SK-N-SH (cell line): Measurements from ENCODE around the gene GOLGA3. TPM values are rescaled to one million over a fixed set of nuclear protein-coding genes. Genes with fewer than 3 reads are reported as not detected.

ENCODE experiments used
- CTCF ChIA-PET: fragments of 300-600, 350-600 bp; formaldehyde crosslinking; extraction: SDS; loops from one replicate; lab custom pipeline; 2021; lab: Yijun Ruan, JAX
- POLR2A ChIA-PET: fragments of 350-600 bp; sonication (Branson Sonifier 250); formaldehyde crosslinking; extraction: SDS; loops from one replicate; lab custom pipeline; 2020; ENCODE audit warnings: antibody characterized with exemption, inconsistent platforms; lab: Yijun Ruan, JAX
- DNase-seq: peaks from one replicate; pipeline ENCODE4 v3.0.0; 2012
- H2AFZ ChIP-seq: fragments of 200-600 bp; sonication (generic); 2 replicates; pipeline ENCODE4 v1.8.1; 2016; ENCODE audit warnings: antibody characterized with exemption, mild to moderate bottlenecking, low read depth
- H3F3A ChIP-seq: fragments of 200-600 bp; sonication (generic); replicated peaks from 2 replicates; pipeline ENCODE3; 2016; ENCODE audit warnings: antibody characterized with exemption, mild to moderate bottlenecking; ENCODE audit not compliant: insufficient read depth
- H3K27ac ChIP-seq, 2 experiments: fragments of 200-500 bp in 1 of 2; fragments of 200-600 bp in 1 of 2; sonication (Bioruptor generic) in 1 of 2; sonication (generic), shearing (Covaris generic) in 1 of 2; 2 replicates each; pipeline versions ENCODE4 v1.5.1 to v1.6.1; 2014 to 2016; ENCODE audit warnings: low read depth in 2 of 2, inconsistent platforms in 1 of 2, low read length in 1 of 2, mild to moderate bottlenecking in 1 of 2, mixed read lengths in 1 of 2
- H3K27me3 ChIP-seq: fragments of 200-600 bp; sonication (generic), shearing (Covaris generic); 2 replicates; pipeline ENCODE4 v1.6.1; 2016; ENCODE audit warnings: mixed run types; ENCODE audit not compliant: insufficient read depth
- H3K36me3 ChIP-seq, 2 experiments: fragments of 200-500 bp in 1 of 2; fragments of 200-600 bp in 1 of 2; sonication (Bioruptor generic) in 1 of 2; sonication (generic) in 1 of 2; replicated peaks in 1 of 2; 2 replicates each; pipeline versions ENCODE3 to v1.5.1; 2014 to 2016; ENCODE audit warnings: low read length in 1 of 2, mild to moderate bottlenecking in 1 of 2; ENCODE audit not compliant: insufficient read depth in 2 of 2, control insufficient read depth in 1 of 2
- H3K4me1 ChIP-seq, 2 experiments: fragments of 200-500 bp in 1 of 2; fragments of 200-600 bp in 1 of 2; sonication (Bioruptor generic) in 1 of 2; sonication (generic), shearing (Covaris generic) in 1 of 2; 2 replicates each; pipeline versions ENCODE4 v1.5.1 to v1.6.1; 2014 to 2016; ENCODE audit warnings: low read depth in 1 of 2, low read length in 1 of 2, mixed run types in 1 of 2; ENCODE audit not compliant: insufficient read depth in 2 of 2, control insufficient read depth in 1 of 2
- H3K4me2 ChIP-seq: fragments of 200-600 bp; sonication (generic), shearing (Covaris generic); 2 replicates; pipeline ENCODE4 v1.6.1; 2017; ENCODE audit warnings: mixed run types
- H3K4me3 ChIP-seq, 2 experiments: fragments of 200-500 bp in 1 of 2; fragments of 200-600 bp in 1 of 2; sonication (Bioruptor generic) in 1 of 2; sonication (generic), shearing (Covaris generic) in 1 of 2; 2 replicates each; pipeline versions ENCODE4 v1.5.1 to v1.8.1; 2014 to 2016; ENCODE audit warnings: low read depth in 2 of 2, inconsistent platforms in 1 of 2, low read length in 1 of 2, mild to moderate bottlenecking in 1 of 2, mixed read lengths in 1 of 2, moderate library complexity in 1 of 2
- H3K79me2 ChIP-seq: fragments of 200-600 bp; sonication (generic); 2 replicates; pipeline ENCODE4 v1.8.1; 2017; ENCODE audit warnings: mild to moderate bottlenecking; ENCODE audit not compliant: insufficient read depth
- H3K9ac ChIP-seq: fragments of 200-600 bp; sonication (generic); 2 replicates; pipeline ENCODE4 v1.6.1; 2017; ENCODE audit warnings: mixed run types
- H3K9me2 ChIP-seq: fragments of 200-600 bp; sonication (generic); 2 replicates; pipeline ENCODE4 v1.6.1; 2017; ENCODE audit warnings: mixed run types
- H3K9me3 ChIP-seq: fragments of 200-600 bp; sonication (generic); 2 replicates; pipeline ENCODE4 v1.6.1; 2017; ENCODE audit warnings: mixed run types, mild to moderate bottlenecking, moderate library complexity
- H4K20me1 ChIP-seq: fragments of 200-600 bp; sonication (generic); 2 replicates; pipeline ENCODE4 v1.6.1; 2017; ENCODE audit warnings: mild to moderate bottlenecking, mixed run types; ENCODE audit not compliant: insufficient read depth
- CTCF ChIP-seq: fragments of 200-600 bp; sonication (generic); IDR thresholded peaks from 2 replicates; pipeline ENCODE4 v1.6.1; 2017; ENCODE audit warnings: antibody characterized with exemption, mild to moderate bottlenecking, moderate library complexity
- FOXM1 ChIP-seq: IDR thresholded peaks from 2 replicates; pipeline ENCODE4 v1.4.0; 2012; ENCODE audit warnings: low read depth, mild to moderate bottlenecking
- GABPA ChIP-seq: IDR thresholded peaks from 2 replicates; pipeline ENCODE4 v1.4.0; 2012; ENCODE audit warnings: low read depth, mild to moderate bottlenecking
- IRF3 ChIP-seq: fragments of 150-350 bp; IDR thresholded peaks from 2 replicates; pipeline ENCODE4 v1.6.1; 2016; ENCODE audit warnings: mild to moderate bottlenecking, low read depth, low read length
- JUND ChIP-seq: IDR thresholded peaks from 2 replicates; pipeline ENCODE4 v1.4.0; 2012
- MEF2A ChIP-seq: IDR thresholded peaks from 2 replicates; pipeline ENCODE4 v1.4.0; 2012; ENCODE audit warnings: low read depth, borderline replicate concordance
- MXI1 ChIP-seq: IDR thresholded peaks from 2 replicates; pipeline ENCODE4 v1.6.1; 2012; ENCODE audit warnings: mild to moderate bottlenecking, low read depth, low read length, improper control_type of control experiment
- NRF1 ChIP-seq: IDR thresholded peaks from 2 replicates; pipeline ENCODE4 v1.6.1; 2012; ENCODE audit warnings: low read depth, mild to moderate bottlenecking, low read length
- PBX3 ChIP-seq: IDR thresholded peaks from 2 replicates; pipeline ENCODE4; 2012
- POLR2AphosphoS5 ChIP-seq: IDR thresholded peaks from 2 replicates; pipeline ENCODE4 v1.6.1; 2012; ENCODE audit warnings: low read depth, low read length
- RFX5 ChIP-seq: IDR thresholded peaks from 2 replicates; pipeline ENCODE4 v1.6.1; 2012; ENCODE audit warnings: mild to moderate bottlenecking, improper control_type of control experiment, low read length
- SIN3A ChIP-seq: IDR thresholded peaks from 2 replicates; pipeline ENCODE4 v1.6.1; 2012; ENCODE audit warnings: low read depth, mild to moderate bottlenecking, low read length, moderate library complexity, borderline replicate concordance
- TAF1 ChIP-seq: IDR thresholded peaks from 2 replicates; pipeline ENCODE4 v1.6.1; 2012; ENCODE audit warnings: low read depth, mild to moderate bottlenecking, low read length, moderate library complexity, borderline replicate concordance
- YY1 ChIP-seq: IDR thresholded peaks from 2 replicates; pipeline ENCODE4 v1.4.0; 2012; ENCODE audit warnings: low read depth, mild to moderate bottlenecking
- ZBTB33 ChIP-seq: IDR thresholded peaks from 2 replicates; pipeline ENCODE4 v1.4.0; 2012; ENCODE audit warnings: low read depth, borderline replicate concordance
- WGBS: methylation state at CpG from one replicate; pipeline ENCODE4 v1.1.6; 2017; ENCODE audit warnings: low lambda C conversion rate; 5-methylcytosine and 5-hydroxymethylcytosine counted together
- polyA plus RNA-seq, 3 experiments: library from polyadenylated mRNA; depleted of rRNA; stranded (reverse); fragments of >200 nt; gene quantifications; 2 replicates each; pipeline ENCODE4 v1.2.3, GENCODE V29; 2012

Gene GOLGA3
- polyA plus RNA-seq, 1 of the 3 experiments (the other 2 are of a cell fraction), result 16.9 TPM

- CTCF ChIA-PET, result interaction anchor here (0.7 kb wide), 1 partner anchor 10 kb away, joined by 4 read pairs; no protein-coding TSS in a partner anchor
- peaks cover 51% of the 10 kb centered on the region for H3F3A ChIP-seq
- H3K4me1 ChIP-seq, result peaks cover 8 to 10% of the 10 kb centered on the region in 2 experiments; a peak in 2 of 4 replicates
- H3K27ac ChIP-seq, result no peak overlapping the region
- H3K79me2 ChIP-seq, result peaks cover 37% of the 10 kb centered on the region
- no peak overlapping the region for H3K4me2 ChIP-seq
- no peak overlapping the region for H2AFZ ChIP-seq
- 96% methylated on average over 20 of the region's 20 CpGs for WGBS
- peaks cover 29% of the 10 kb centered on the region for H4K20me1 ChIP-seq
- H3K36me3 ChIP-seq, result peaks cover 5 to 20% of the 10 kb centered on the region in 2 experiments
- no peaks in the 10 kb centered on the region for H3K27me3 ChIP-seq
- no peak for TF ChIP-seq YY1
- TF ChIP-seq NRF1, result no peak
- no peak for TF ChIP-seq IRF3
- no peak for TF ChIP-seq GABPA
- no peak for TF ChIP-seq ZBTB33
- TF ChIP-seq RFX5, result no peak
- TF ChIP-seq FOXM1, result no peak
- no peak for TF ChIP-seq JUND
- TF ChIP-seq PBX3, result no peak
- TF ChIP-seq, all 33 proteins: peak for 0
- Histone ChIP-seq H3K9me2 (no peaks in the 10 kb centered on the region), H3K9ac (no peak overlapping the region), H3K4me3 (no peak overlapping the region), H3K9me3 (no peaks in the 10 kb centered on the region)
- POLR2A ChIA-PET, result no interaction called here
- no peak for DNase-seq
Observed at GRCh38 chr12:132764231-132764630, 64.4 kb downstream of the GOLGA3 start.

GRCh38 chr12:132761921-132762583 lies 66.6 kb downstream of the GOLGA3 start:
- peak; percentile 99 for DNase-seq
- Histone ChIP-seq H4K20me1 (peaks cover 42% of the 10 kb centered on the region), H3K4me1 (peaks cover 6 to 8% of the 10 kb centered on the region in 2 experiments; a peak in 2 of 4 replicates), H3K27ac (peak overlapping the region; percentile 89 to 96), H3K36me3 (peaks cover 0 to 19% of the 10 kb centered on the region in 2 experiments), H3K9me3 (no peaks in the 10 kb centered on the region), H3K9ac (peak overlapping the region; percentile 98), H3F3A (peaks cover 33% of the 10 kb centered on the region), H2AFZ (peak overlapping the region; percentile 80), H3K4me3 (peak overlapping the region; percentile 64 to 93), H3K4me2 (peak overlapping the region; percentile 94), H3K27me3 (no peaks in the 10 kb centered on the region), H3K79me2 (peaks cover 55% of the 10 kb centered on the region), H3K9me2 (no peaks in the 10 kb centered on the region)
- POLR2A ChIA-PET, result interaction anchor here (1.0 kb wide), 1 partner anchor 67 kb away, joined by 3 read pairs; the partner anchor contains the start of gene GOLGA3
- peak; percentile 85 for TF ChIP-seq POLR2AphosphoS5
- 0 out of 2 replicates have a peak, but pooled peaks have one; percentile 14 for TF ChIP-seq MXI1
- TF ChIP-seq SIN3A, result peak; percentile 66; the same call in 1 of the 2 replicates
- peak; percentile 31; the same call in 1 of the 2 replicates for TF ChIP-seq CTCF
- TF ChIP-seq MEF2A, result no peak
- TF ChIP-seq ZBTB33, result no peak
- TF ChIP-seq TAF1, result peak; percentile 88
- 1% methylated on average over 19 of the region's 89 CpGs for WGBS
- CTCF ChIA-PET, result interaction anchor here (0.9 to 1.0 kb wide), 2 partner anchors 9 to 32 kb away, joined by 3 to 6 read pairs; no protein-coding TSS in a partner anchor
